Liver (tissue), 9 donors: ENCODE results near the gene SLC38A10. TPM values are rescaled to one million over a fixed set of nuclear protein-coding genes. Genes with fewer than 3 reads are reported as not detected.

Source experiments
- DNase-seq: peaks from one replicate; pipeline ENCODE4 v3.0.0-alpha.2; 2017; ENCODE audit warnings: low spot score
- H3K27ac ChIP-seq, 2 donors: one replicate each; pipeline ENCODE4 v1.7.0; 2013; ENCODE audit warnings: inconsistent platforms in 2 of 2, low read length in 2 of 2, control low read depth in 1 of 2, low read depth in 1 of 2, mild to moderate bottlenecking in 1 of 2
- H3K27me3 ChIP-seq, 4 donors: one replicate each; pipeline versions ENCODE4 v1.6.1 to v1.7.0; 2013; ENCODE audit warnings: low read length in 3 of 4, inconsistent platforms in 1 of 4, mild to moderate bottlenecking in 1 of 4, moderate library complexity in 1 of 4; ENCODE audit not compliant: control insufficient read depth in 4 of 4, insufficient read depth in 4 of 4
- H3K36me3 ChIP-seq, 4 donors: one replicate each; pipeline versions ENCODE4 v1.6.1 to v1.7.0; 2013; ENCODE audit warnings: low read length in 3 of 4, mild to moderate bottlenecking in 3 of 4, low read depth in 1 of 4, moderate library complexity in 1 of 4; ENCODE audit not compliant: control insufficient read depth in 4 of 4, insufficient read depth in 3 of 4
- H3K4me1 ChIP-seq, 4 donors: one replicate each; pipeline versions ENCODE4 v1.6.1 to v1.7.0; 2013; ENCODE audit warnings: low read length in 3 of 4, mild to moderate bottlenecking in 3 of 4, moderate library complexity in 1 of 4; ENCODE audit not compliant: control insufficient read depth in 4 of 4, insufficient read depth in 4 of 4
- H3K4me3 ChIP-seq, 3 donors: one replicate each; pipeline versions ENCODE4 v1.6.1 to v1.7.0; 2013; ENCODE audit warnings: low read length in 3 of 3, control low read depth in 1 of 3, low read depth in 1 of 3, mild to moderate bottlenecking in 1 of 3
- H3K9ac ChIP-seq, 2 donors: one replicate each; pipeline ENCODE4 v1.7.0; 2013; ENCODE audit warnings: low read length in 2 of 2, mild to moderate bottlenecking in 2 of 2, moderate library complexity in 2 of 2, control low read depth in 1 of 2, low read depth in 1 of 2
- H3K9me3 ChIP-seq, 4 donors: one replicate each; pipeline versions ENCODE4 v1.6.1 to v1.7.0; 2013; ENCODE audit warnings: low read length in 3 of 4; ENCODE audit not compliant: control insufficient read depth in 4 of 4
- CTCF ChIP-seq: fragments of 150-350 bp; IDR thresholded peaks from 2 replicates; pipeline ENCODE4 v1.5.1; 2017; ENCODE audit warnings: improper control_type of control experiment, low read depth, low read length; ENCODE audit not compliant: missing input control
- EGR1 ChIP-seq, 2 donors: IDR thresholded peaks; 2 replicates each; pipeline ENCODE4 v1.6.1; 2016 to 2018; ENCODE audit warnings: antibody characterized with exemption in 2 of 2, low read depth in 2 of 2
- FOXA1 ChIP-seq: IDR thresholded peaks from 2 replicates; pipeline ENCODE4 v1.6.1; 2016; ENCODE audit warnings: antibody characterized with exemption
- FOXA2 ChIP-seq: IDR thresholded peaks from 2 replicates; pipeline ENCODE4 v1.6.1; 2016; ENCODE audit warnings: antibody characterized with exemption
- GABPA ChIP-seq, 2 donors: IDR thresholded peaks in 1 of 2; conservative IDR thresholded peaks in 1 of 2; 2 replicates each; pipeline ENCODE4 v1.6.1; 2016; ENCODE audit warnings: antibody characterized with exemption in 2 of 2, mild to moderate bottlenecking in 1 of 2, moderate library complexity in 1 of 2
- HNF4A ChIP-seq, 2 donors: conservative IDR thresholded peaks; 2 replicates each; pipeline ENCODE4 v1.6.1; 2016; ENCODE audit warnings: antibody characterized with exemption in 2 of 2, mild to moderate bottlenecking in 2 of 2
- HNF4G ChIP-seq: IDR thresholded peaks from 2 replicates; pipeline ENCODE4 v1.6.1; 2016; ENCODE audit warnings: antibody characterized with exemption
- JUND ChIP-seq, 2 donors: IDR thresholded peaks; 2 replicates each; pipeline ENCODE4 v1.6.1; 2016; ENCODE audit warnings: antibody characterized with exemption in 2 of 2
- MAX ChIP-seq: IDR thresholded peaks from 2 replicates; pipeline ENCODE4 v1.6.1; 2016; ENCODE audit warnings: antibody characterized with exemption
- NR2F2 ChIP-seq: IDR thresholded peaks from 2 replicates; pipeline ENCODE4 v1.6.1; 2016; ENCODE audit warnings: antibody characterized with exemption
- RAD21 ChIP-seq, 2 donors: IDR thresholded peaks; 2 replicates each; pipeline ENCODE4 v1.6.1; 2016; ENCODE audit warnings: antibody characterized with exemption in 2 of 2, mild to moderate bottlenecking in 2 of 2
- REST ChIP-seq: IDR thresholded peaks from 2 replicates; pipeline ENCODE4 v1.6.1; 2016; ENCODE audit warnings: antibody characterized with exemption, mild to moderate bottlenecking
- RXRA ChIP-seq, 2 donors: IDR thresholded peaks; 2 replicates each; pipeline ENCODE4 v1.6.1; 2017 to 2018; ENCODE audit warnings: antibody characterized with exemption in 2 of 2, mild to moderate bottlenecking in 1 of 2
- SP1 ChIP-seq: IDR thresholded peaks from 2 replicates; pipeline ENCODE4 v1.6.1; 2018; ENCODE audit warnings: antibody characterized with exemption, mild to moderate bottlenecking
- TAF1 ChIP-seq: conservative IDR thresholded peaks from 2 replicates; pipeline ENCODE4 v1.6.1; 2016; ENCODE audit warnings: antibody characterized with exemption, mild to moderate bottlenecking
- YY1 ChIP-seq: IDR thresholded peaks from 2 replicates; pipeline ENCODE4 v1.6.1; 2016; ENCODE audit warnings: antibody characterized with exemption, mild to moderate bottlenecking
- WGBS: extraction: QIAGEN DNeasy Blood & Tissue Kit; methylation state at CpG from one replicate; pipeline ENCODE4 v1.1.7; 2013; 5-methylcytosine and 5-hydroxymethylcytosine counted together
- polyA plus RNA-seq, 2 donors: library from polyadenylated mRNA; stranded (reverse) in 1 of 2; unstranded in 1 of 2; fragments of 200-250 nt in 1 of 2; fragments of >200 nt in 1 of 2; fragmentation: Nextera tagmentation in 1 of 2; extraction: Ambion mirVana in 1 of 2; gene quantifications; one replicate each; pipeline versions ENCODE4 v1.2.1 to v1.2.3, GENCODE V29; 2013 to 2015
- total RNA-seq, 2 donors: library from RNA; depleted of rRNA; stranded (reverse); fragments of >200 nt; gene quantifications; one replicate each; pipeline ENCODE4 v1.2.3, GENCODE V29; 2014
- donor health status: healthy.
- donor health status: healthy.
- donor health status: healthy.
- donor health status: healthy.
- donor health status: healthy.

Gene SLC38A10
- total and polyA plus RNA-seq, 4 donors: 29.3 to 117 (median 54.7) TPM

GRCh38 chr17:81241203-81241602 is 53.9 kb downstream of the SLC38A10 start:
- Histone ChIP-seq H3K36me3 (peaks cover 0 to under 1% (median 0%) of the 10 kb centered on the region in 4 donors), H3K9me3 (no peaks in the 10 kb centered on the region), H3K4me3 (no peak overlapping the region), H3K9ac (no peak overlapping the region), H3K27ac (no peak overlapping the region), H3K27me3 (no peaks in the 10 kb centered on the region), H3K4me1 (peaks cover 6 to 37% (median 27%) of the 10 kb centered on the region in 4 donors)
- TF ChIP-seq NR2F2 (no peak), RXRA (IDR thresholded peaks at IDR 0.05) (no peak), FOXA2 (no peak), GABPA (IDR thresholded peaks at IDR 0.05 in 1 of 2, conservative IDR thresholded peaks at IDR 0.05 in 1 of 2) (no peak), SP1 (no peak), MAX (no peak), RAD21 (IDR thresholded peaks at IDR 0.05) (no peak), TAF1 (no peak), HNF4G (no peak), CTCF (no peak), JUND (IDR thresholded peaks at IDR 0.05) (no peak), FOXA1 (no peak), HNF4A (conservative IDR thresholded peaks at IDR 0.05) (no peak), REST (no peak), EGR1 (IDR thresholded peaks at IDR 0.05; ENCODE audit: low read depth in 2 of 2) (no peak)
- 91% methylated on average over 10 of the region's 10 CpGs for WGBS
- no peak for DNase-seq

GRCh38 chr17:81240761-81241160 is 54.3 kb downstream of the SLC38A10 start:
- Histone ChIP-seq H3K9ac (no peak overlapping the region), H3K27ac (no peak overlapping the region), H3K4me3 (no peak overlapping the region), H3K36me3 (no peaks in the 10 kb centered on the region), H3K9me3 (no peaks in the 10 kb centered on the region), H3K4me1 (peaks cover 6 to 35% (median 27%) of the 10 kb centered on the region in 4 donors), H3K27me3 (no peaks in the 10 kb centered on the region)
- TF ChIP-seq YY1: no peak
- WGBS: 84% methylated on average over 8 of the region's 8 CpGs
- DNase-seq: no peak
